ENCODE data around the gene FAM151B.
A peak's percentile ranks its signal among the peaks of the same experiment; 100 is the strongest.
"Not testable (repeated sequence)": the region's sequence is repeated elsewhere in the genome, so short reads cannot be mapped to it uniquely, and the experiment has no call there.

Gene FAM151B

DNA sequence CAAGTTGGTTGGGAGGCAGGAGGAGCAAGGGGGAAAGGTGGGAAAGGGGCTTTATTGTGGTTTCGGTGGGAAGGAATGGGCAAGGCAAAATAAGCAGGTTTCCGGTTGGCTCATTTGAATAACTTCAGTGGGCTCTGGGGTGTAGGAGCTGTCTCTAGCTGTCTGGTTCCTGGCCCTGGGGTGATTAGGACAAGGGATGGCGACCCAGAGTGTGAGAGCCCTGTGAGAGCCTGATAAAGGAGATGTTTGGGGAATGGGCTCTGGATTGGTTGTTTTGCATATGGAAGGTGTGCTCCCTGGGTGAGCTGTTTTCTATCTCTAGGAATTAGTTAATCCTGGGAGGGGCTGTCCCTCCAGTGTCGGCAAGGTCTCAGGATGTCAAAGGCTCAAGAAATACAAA is 66.7 kb downstream of the FAM151B start:
- Histone ChIP-seq H3K9me3 (ENCODE audit: control insufficient read depth, insufficient read depth, low read length) (no peaks in the 10 kb centered on the region), H3K9ac (ENCODE audit: low read depth, low read length) (no peak overlapping the region), H3K36me3 (ENCODE audit: insufficient read depth, low read length) (no peaks in the 10 kb centered on the region), H3K4me1 (ENCODE audit: insufficient read depth, low read length) (peaks cover 8% of the 10 kb centered on the region; the same call in 1 of the 2 replicates)

DNA sequence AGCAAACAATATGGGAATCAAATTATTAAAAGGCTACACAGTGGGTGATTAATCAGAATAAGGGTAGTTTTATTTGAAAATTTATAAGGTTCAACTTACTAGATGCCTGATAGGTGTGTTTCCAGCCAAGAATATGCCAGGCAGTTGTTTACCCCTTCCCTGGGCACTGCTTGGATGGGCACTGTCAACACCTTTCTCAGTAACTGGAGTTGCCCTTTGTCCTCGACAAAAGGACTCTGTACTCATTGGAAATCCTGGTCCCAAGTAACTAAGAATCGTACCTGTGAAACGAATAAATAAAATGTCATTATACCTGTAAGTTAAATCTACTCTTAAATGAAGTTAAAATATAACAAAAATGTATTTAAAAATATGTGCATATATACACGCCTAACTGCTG is 67.2 kb downstream of the FAM151B start:
- peaks cover 8% of the 10 kb centered on the region; the same call in 1 of the 2 replicates for H3K4me1 ChIP-seq (ENCODE audit: insufficient read depth, low read length)
- H3K9me3 ChIP-seq (ENCODE audit: control insufficient read depth, insufficient read depth, low read length): no peaks in the 10 kb centered on the region
- no peak overlapping the region for H3K9ac ChIP-seq (ENCODE audit: low read depth, low read length)

DNA sequence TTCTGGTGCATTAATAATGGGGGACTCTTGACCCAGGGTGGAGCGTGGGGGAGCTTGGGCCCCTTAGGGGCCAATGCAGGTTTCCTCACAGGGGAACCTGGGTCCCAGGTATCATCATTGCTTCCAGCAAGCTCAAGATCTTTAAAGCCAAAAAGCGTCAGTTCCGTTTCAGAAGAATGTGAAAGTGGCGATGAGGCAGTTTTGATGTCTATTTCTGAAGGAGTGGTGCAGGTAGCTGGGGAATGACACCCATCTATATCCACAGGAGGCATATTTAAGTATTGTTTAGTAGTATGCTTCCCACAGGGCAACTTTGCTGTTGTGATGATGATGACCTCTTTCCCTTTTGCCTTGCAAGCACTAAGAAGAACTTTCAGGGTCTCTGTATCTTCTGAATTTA is 71.3 kb downstream of the FAM151B start:
- H3K36me3 ChIP-seq (ENCODE audit: insufficient read depth, low read length): no peaks in the 10 kb centered on the region
- H3K4me1 ChIP-seq (ENCODE audit: insufficient read depth, low read length): peaks cover 14% of the 10 kb centered on the region; the same call in 1 of the 2 replicates
- H3K9me3 ChIP-seq (ENCODE audit: control insufficient read depth, insufficient read depth, low read length): no peaks in the 10 kb centered on the region
- H3K9ac ChIP-seq (ENCODE audit: low read depth, low read length): no peak overlapping the region

More for the DNA sequence above, 67.2 kb downstream of the FAM151B start:
- no peaks in the 10 kb centered on the region for H3K36me3 ChIP-seq (ENCODE audit: insufficient read depth, low read length)

DNA sequence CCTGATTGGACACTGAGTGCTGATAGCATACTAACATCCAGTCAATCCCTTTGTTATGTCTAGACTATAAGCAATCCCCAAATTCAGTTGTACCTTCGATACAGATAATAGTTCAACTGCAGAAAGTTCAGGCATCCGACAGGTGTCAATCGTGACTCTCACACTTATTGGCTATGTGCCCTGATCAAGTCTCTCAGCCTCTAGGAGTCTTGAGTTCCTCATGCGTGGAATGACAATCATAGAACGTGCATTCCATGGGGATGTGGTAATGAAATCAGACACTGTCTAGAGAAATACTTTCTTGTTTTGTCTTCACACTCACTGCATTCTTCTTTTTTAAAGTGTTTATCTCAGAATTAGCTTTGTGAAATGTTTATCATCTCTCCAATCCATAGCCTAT is 77.4 kb downstream of the FAM151B start:
- no peaks in the 10 kb centered on the region for H3K9me3 ChIP-seq (ENCODE audit: control insufficient read depth, insufficient read depth, low read length)

DNA sequence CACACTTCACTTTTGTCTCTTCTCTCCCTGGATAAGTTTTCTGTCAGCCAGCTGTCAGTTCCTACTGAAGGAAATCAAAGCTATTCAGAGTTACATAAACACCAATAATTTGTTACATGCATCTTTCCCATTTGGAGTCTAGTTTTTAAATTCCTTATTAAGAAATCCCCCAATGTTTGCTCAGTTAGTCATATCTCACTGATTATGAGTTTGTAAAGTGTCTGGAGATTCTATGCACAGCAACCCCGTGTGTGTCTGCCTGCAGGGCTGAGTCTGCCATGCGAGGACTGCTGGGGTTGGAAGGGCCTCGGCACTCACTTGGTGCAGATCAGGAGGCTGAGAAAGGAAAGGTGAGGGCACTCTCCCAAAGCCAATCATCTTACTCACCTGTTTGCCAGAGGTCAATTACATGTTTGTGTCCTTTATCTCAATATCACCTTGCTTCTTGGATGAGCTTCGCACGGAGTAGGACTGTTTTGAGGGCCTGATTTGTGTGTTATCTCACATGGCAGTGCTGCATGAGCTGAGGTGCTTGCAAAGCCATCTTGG is 78.9 kb downstream of the FAM151B start:
- H3K4me1 ChIP-seq (ENCODE audit: insufficient read depth, low read length): peaks cover under 1% of the 10 kb centered on the region; the same call in 1 of the 2 replicates
- H3K9me3 ChIP-seq (ENCODE audit: control insufficient read depth, insufficient read depth, low read length): no peaks in the 10 kb centered on the region
- no peaks in the 10 kb centered on the region for H3K36me3 ChIP-seq (ENCODE audit: insufficient read depth, low read length)
- no peak overlapping the region for H3K9ac ChIP-seq (ENCODE audit: low read depth, low read length)

More for the DNA sequence above, 77.4 kb downstream of the FAM151B start:
- H3K4me1 ChIP-seq (ENCODE audit: insufficient read depth, low read length): peaks cover 6% of the 10 kb centered on the region; the same call in 1 of the 2 replicates
- H3K9ac ChIP-seq (ENCODE audit: low read depth, low read length): no peak overlapping the region
- no peaks in the 10 kb centered on the region for H3K36me3 ChIP-seq (ENCODE audit: insufficient read depth, low read length)

DNA sequence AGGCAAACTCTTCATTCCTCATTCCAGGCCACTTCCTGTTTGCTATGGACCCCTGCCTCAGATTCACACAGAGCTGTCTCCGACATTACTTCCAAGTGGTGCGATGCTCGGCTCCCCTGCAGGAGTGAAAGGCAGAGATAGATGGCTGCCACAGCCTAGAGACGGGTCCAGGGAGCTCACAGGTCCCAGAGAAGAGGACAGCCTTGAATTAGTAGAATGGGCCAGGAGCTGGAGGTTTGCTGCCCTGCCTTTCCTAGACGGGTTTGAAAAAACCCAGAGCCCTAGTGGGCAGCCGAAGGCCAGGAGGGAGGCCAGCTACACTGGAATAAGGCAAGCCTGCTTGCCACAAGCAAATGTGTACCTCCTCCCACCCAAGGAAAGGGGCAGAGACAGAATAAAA is 80.4 kb downstream of the FAM151B start:
- H3K9me3 ChIP-seq (ENCODE audit: control insufficient read depth, insufficient read depth, low read length): no peaks in the 10 kb centered on the region
- no peak overlapping the region for H3K9ac ChIP-seq (ENCODE audit: low read depth, low read length)
- H3K36me3 ChIP-seq (ENCODE audit: insufficient read depth, low read length): no peaks in the 10 kb centered on the region
- no peaks in the 10 kb centered on the region for H3K4me1 ChIP-seq (ENCODE audit: insufficient read depth, low read length)

DNA sequence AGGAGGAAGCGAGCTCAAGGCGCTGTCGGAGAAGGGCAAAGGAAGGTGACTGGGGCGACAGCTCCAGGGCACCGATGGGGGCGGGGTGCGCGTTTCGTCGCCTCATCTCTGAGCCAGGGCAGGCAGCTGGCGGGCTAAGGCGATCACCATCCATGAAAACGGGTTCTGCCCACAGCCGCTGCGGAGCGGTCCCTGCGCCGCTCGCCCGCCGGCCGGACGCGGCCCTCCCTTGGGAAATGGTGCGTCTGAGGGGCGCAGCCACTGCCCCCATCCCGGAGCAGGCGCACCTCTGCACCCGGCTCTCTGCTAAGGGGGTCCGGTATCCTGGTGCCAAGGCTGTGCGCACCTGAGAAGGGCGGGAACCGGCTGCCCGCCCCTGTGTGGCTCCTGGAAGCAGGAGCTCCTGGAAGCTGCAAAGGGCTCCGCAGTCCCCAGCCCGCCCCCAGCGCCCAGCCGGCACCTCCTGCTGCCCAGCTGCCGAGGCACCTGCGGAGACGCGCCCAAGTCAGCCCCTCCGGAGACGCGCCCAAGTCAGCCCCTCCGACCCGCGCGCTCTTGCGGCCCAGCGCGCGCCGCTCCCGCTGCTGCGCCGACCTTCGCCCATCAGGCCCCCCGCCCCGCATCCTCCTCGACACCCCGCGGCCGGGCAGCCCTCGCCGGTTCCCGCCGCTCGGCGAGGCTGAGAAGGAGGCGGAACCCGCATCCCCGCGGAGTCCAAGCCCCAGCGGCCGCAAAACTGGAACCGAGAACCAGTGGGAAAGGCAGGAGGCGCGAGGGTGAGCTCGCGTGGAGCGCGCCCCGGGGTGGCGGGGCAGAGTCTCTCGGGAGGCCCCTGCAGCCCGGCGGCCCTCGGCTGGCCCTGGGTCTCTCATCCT is 81.4 kb downstream of the FAM151B start:
- no peaks in the 10 kb centered on the region for H3K4me1 ChIP-seq (ENCODE audit: insufficient read depth, low read length)
- peak overlapping the region; percentile 60; the same call in 1 of the 2 replicates for H3K9ac ChIP-seq (ENCODE audit: low read depth, low read length)
- no peaks in the 10 kb centered on the region for H3K36me3 ChIP-seq (ENCODE audit: insufficient read depth, low read length)
- no peaks in the 10 kb centered on the region for H3K9me3 ChIP-seq (ENCODE audit: control insufficient read depth, insufficient read depth, low read length)

DNA sequence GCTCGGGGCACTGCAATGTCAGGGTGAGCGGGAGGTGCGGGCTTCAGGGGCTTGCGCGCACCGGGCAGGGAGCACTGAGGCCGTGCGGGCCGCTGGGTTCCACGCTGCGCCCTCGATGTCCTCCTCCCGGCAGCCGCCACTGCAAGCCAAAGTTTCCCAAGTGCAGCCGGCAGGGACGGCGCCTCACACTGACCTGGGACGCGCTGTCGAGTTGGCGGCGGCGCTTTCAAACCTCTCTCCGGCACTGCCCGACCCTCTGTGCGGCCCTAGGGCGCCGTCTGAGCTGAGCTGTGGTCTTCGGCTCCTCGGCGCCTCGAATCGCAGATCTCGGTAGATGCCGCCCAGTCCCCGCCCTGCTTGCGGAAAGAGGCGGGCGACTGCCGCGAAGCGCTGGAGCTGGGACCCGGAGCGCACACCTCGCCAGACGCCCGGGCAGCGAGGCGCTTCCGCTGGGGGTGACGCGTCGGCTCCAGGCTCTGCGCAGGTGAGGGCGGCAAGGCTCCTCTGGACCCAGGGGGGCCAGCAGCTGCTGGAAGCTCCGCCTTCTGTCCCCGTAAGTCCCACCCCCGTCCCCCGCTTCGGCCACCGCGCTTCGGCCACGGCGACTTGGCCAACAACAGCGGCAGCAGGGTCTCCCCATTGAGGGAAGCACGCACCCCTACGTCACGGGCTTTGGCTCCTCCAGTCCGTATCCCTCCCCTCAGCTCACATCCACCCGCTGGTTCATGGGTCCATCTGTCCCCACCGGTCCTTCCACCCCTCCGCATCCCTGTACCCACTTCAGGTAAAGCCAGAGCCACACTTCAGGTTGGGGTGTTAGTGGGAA is 82.3 kb downstream of the FAM151B start, which contains the start of gene ANKRD34B:
Gene ANKRD34B, minus strand, starts transcription at position 320 of the 826 bp plus-strand sequence. CDS start 10,261 bp downstream, outside the sequence.
- peak within 1 kb of the TSS; percentile 60 for H3K9ac ChIP-seq (ENCODE audit: low read depth, low read length)
- no peaks in the 10 kb centered on the region for H3K9me3 ChIP-seq (ENCODE audit: control insufficient read depth, insufficient read depth, low read length)
- no peaks in the 10 kb centered on the region for H3K4me1 ChIP-seq (ENCODE audit: insufficient read depth, low read length)
- H3K36me3 ChIP-seq (ENCODE audit: insufficient read depth, low read length): no peaks in the 10 kb centered on the region

DNA sequence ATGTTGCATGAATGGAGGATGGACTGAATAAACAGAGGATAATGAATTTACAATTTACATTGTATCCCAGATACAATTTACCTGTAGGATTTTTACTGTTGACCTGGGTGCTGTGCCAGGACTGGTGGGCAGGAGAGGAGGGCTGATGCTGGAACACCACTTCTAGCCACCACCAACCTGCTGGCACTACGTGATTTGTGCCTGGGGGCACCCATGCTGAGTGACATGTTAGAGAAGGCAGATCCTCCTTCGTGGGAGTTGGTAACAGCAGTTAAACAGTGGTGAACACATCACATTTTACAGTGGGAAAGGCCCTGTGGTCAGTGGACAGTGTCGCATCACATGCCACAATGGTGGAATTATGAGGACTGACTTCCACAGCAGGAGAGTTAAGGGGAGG is 85.2 kb downstream of the FAM151B start:
- no peaks in the 10 kb centered on the region for H3K4me1 ChIP-seq (ENCODE audit: insufficient read depth, low read length)
- H3K9ac ChIP-seq (ENCODE audit: low read depth, low read length): no peak overlapping the region
- no peaks in the 10 kb centered on the region for H3K36me3 ChIP-seq (ENCODE audit: insufficient read depth, low read length)
- H3K9me3 ChIP-seq (ENCODE audit: control insufficient read depth, insufficient read depth, low read length): no peaks in the 10 kb centered on the region

DNA sequence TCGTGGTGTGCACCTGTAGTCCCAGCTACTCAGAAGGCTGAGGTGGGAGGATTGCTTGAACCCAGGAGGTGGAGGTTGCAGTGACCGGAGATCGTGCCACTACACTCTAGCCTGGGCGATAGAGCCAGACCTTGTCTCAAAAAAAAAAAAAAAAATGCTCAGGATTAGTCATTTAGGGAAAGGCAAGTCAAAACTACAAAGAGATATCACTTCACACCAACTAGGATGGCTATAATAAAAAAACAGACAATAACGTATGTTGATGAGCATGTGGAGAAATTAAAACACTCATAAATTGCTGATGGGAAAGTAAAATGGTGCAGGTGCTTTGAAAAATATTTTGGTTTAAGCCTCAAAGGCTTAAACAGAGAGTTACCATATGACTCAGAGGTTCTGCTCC is 88.5 kb downstream of the FAM151B start:
- H3K36me3 ChIP-seq (ENCODE audit: insufficient read depth, low read length): no peaks in the 10 kb centered on the region
- H3K9me3 ChIP-seq (ENCODE audit: control insufficient read depth, insufficient read depth, low read length): no peaks in the 10 kb centered on the region
- H3K9ac ChIP-seq (ENCODE audit: low read depth, low read length): no peak overlapping the region
- no peaks in the 10 kb centered on the region for H3K4me1 ChIP-seq (ENCODE audit: insufficient read depth, low read length)

DNA sequence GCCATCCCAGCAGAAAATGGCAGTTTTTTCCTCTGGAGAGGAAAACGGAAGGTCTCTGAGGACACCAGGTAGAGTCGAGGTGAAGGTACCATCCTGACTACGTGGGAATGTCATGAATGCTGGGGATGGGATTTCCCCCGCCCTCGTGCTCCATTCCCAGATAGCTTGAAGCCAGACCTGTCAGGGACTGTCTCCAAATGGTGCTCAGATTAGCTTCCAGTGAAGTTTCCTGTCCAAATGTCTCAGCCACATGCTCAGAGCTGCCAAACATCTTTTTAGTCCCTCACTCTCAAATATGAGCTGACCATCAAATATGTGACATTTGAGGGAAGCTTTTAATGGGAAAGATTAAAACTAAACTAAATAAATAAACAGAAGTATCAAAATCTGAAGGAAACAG is 89.8 kb downstream of the FAM151B start:
- Histone ChIP-seq H3K4me1 (ENCODE audit: insufficient read depth, low read length) (no peaks in the 10 kb centered on the region), H3K9me3 (ENCODE audit: control insufficient read depth, insufficient read depth, low read length) (no peaks in the 10 kb centered on the region), H3K36me3 (ENCODE audit: insufficient read depth, low read length) (no peaks in the 10 kb centered on the region), H3K9ac (ENCODE audit: low read depth, low read length) (no peak overlapping the region)

DNA sequence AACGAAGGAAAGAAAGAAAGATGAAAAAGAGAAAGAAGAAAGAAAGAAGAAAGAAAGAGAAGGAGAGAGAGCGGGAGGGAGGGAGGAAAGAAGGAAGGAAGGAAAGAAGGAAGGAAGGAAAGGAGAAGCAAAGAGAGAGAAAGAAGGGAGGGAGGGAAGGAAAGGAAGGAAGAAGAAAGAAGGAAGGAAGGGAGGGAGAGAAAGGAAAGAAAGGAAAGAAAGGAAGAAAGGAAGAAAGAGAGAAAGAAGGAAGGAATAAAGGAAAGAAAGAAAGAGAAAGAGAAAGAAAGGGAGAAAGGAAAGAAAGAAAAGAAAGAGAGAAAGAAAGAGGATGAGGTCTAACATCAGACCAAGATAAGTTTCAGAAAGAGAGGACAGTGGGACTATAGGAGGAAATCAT is 91.2 kb downstream of the FAM151B start:
- no peaks in the 10 kb centered on the region for H3K9me3 ChIP-seq (ENCODE audit: control insufficient read depth, insufficient read depth, low read length)
- no peaks in the 10 kb centered on the region for H3K36me3 ChIP-seq (ENCODE audit: insufficient read depth, low read length)
- no peaks in the 10 kb centered on the region for H3K4me1 ChIP-seq (ENCODE audit: insufficient read depth, low read length)
- no peak overlapping the region for H3K9ac ChIP-seq (ENCODE audit: low read depth, low read length)

DNA sequence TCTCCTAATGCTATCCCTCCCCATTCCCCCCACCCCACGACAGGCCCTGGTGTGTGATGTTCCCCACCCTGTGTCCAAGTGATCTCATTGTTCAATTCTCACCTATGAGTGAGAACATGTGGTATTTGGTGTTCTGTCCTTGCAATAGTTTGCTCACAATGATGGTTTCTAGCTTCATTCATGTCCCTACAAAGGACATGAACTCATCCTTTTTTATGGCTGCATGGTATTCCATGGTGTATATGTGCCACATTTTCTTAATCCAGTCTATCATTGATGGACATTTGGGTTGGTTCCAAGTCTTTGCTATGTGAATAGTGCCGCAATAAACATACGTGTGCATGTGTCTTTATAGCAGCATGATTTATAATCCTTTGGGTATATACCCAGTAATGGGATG is 92.4 kb downstream of the FAM151B start:
- not testable (repeated sequence) for H3K9ac ChIP-seq (ENCODE audit: low read depth, low read length); H3K9me3 ChIP-seq (ENCODE audit: control insufficient read depth, insufficient read depth, low read length); H3K4me1 ChIP-seq (ENCODE audit: insufficient read depth, low read length); H3K36me3 ChIP-seq (ENCODE audit: insufficient read depth, low read length)

DNA sequence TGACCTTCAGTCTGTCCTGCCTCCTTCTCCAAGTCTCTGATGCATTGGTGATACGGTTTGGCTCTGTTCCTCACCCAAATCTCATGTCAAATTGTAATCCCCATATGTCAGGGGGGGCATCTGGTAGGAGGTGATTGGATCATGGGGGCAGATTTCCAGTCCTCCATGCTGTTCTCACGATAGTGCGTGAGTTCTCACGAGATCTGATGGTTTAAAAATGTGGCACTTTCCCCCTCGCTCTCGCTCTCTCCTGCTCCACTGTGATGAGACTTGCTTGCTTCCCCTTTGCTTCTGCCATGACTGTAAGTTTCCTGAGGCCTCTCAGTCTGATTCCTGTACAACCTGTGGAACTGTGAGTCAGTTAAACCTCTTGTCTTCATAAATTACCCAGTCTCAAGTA is 96.9 kb downstream of the FAM151B start:
- Histone ChIP-seq H3K36me3 (ENCODE audit: insufficient read depth, low read length) (no peaks in the 10 kb centered on the region), H3K4me1 (ENCODE audit: insufficient read depth, low read length) (no peaks in the 10 kb centered on the region), H3K9ac (ENCODE audit: low read depth, low read length) (no peak overlapping the region), H3K9me3 (ENCODE audit: control insufficient read depth, insufficient read depth, low read length) (no peaks in the 10 kb centered on the region)
